PC-3 (cell line): ENCODE results near the gene TNXB. TPM values are rescaled to one million over a fixed set of nuclear protein-coding genes. Genes with fewer than 3 reads are reported as not detected.
A peak's percentile ranks its signal among the peaks of the same experiment; 100 is the strongest.

Experiments used
- ATAC-seq: fragments of 200-7000 bp; cut with Tn5 transposase; 2 replicates; pipeline ENCODE4 v1.9.1; 2020; ENCODE audit warnings: mild to moderate bottlenecking, moderate library complexity
- BruUV-seq: library from RNA; stranded (reverse); fragments of 400-500 nt; replicated peaks from 2 replicates; lab custom pipeline; 2021; lab: Mats Ljungman, UMichigan
- CTCF ChIA-PET: fragments of 300-600 bp; sonication (Branson Sonifier 250); formaldehyde crosslinking; loops from one replicate; lab custom pipeline; 2022; ENCODE audit warnings: antibody characterized with exemption; lab: Charles Lee
- POLR2A ChIA-PET: fragments of 300-600 bp; sonication (Branson Sonifier 250); formaldehyde crosslinking; loops from one replicate; lab custom pipeline; 2022; ENCODE audit warnings: antibody characterized with exemption; ENCODE audit not compliant: unreplicated experiment; lab: Charles Lee
- DNase-seq: peaks from one replicate; pipeline ENCODE4 v3.0.0-alpha.2; 2015
- H2AFZ ChIP-seq: fragments of 300-600 bp; sonication (generic); 2 replicates; pipeline ENCODE4 v1.6.0; 2016; ENCODE audit warnings: antibody characterized with exemption, low read length
- H3F3A ChIP-seq: fragments of 300-600 bp; sonication (generic); one replicate; pipeline ENCODE4 v1.6.0; 2017; ENCODE audit warnings: antibody characterized with exemption, low read length, control low read depth, mild to moderate bottlenecking; ENCODE audit not compliant: unreplicated experiment
- H3K27ac ChIP-seq: fragments of 300-600 bp; sonication (generic); 2 replicates; pipeline ENCODE4 v1.5.1; 2016; ENCODE audit warnings: mild to moderate bottlenecking, low read length
- H3K27me3 ChIP-seq: fragments of 300-600 bp; sonication (generic); 2 replicates; pipeline ENCODE4 v1.6.1; 2016; ENCODE audit warnings: low read length, mixed read lengths
- H3K36me3 ChIP-seq: fragments of 300-600 bp; sonication (generic); 2 replicates; pipeline ENCODE4 v1.6.1; 2016; ENCODE audit warnings: low read depth, mixed run types, low read length, mixed read lengths
- H3K4me1 ChIP-seq: fragments of 300-600 bp; sonication (generic); 2 replicates; pipeline ENCODE4 v1.5.1; 2016; ENCODE audit warnings: low read length; ENCODE audit not compliant: insufficient read depth
- H3K4me2 ChIP-seq: fragments of 300-600 bp; sonication (generic); 2 replicates; pipeline ENCODE4 v1.6.0; 2016; ENCODE audit warnings: low read length
- H3K4me3 ChIP-seq: fragments of 300-600 bp; sonication (generic); 2 replicates; pipeline ENCODE4 v1.5.1; 2016; ENCODE audit warnings: mild to moderate bottlenecking, low read length, mixed read lengths
- H3K79me2 ChIP-seq: fragments of 300-600 bp; sonication (generic); 2 replicates; pipeline ENCODE4 v1.6.1; 2017; ENCODE audit warnings: low read length, mixed read lengths
- H3K9ac ChIP-seq: fragments of 300-600 bp; sonication (generic); 2 replicates; pipeline ENCODE4 v1.6.0; 2016; ENCODE audit warnings: mild to moderate bottlenecking, low read length
- H3K9me2 ChIP-seq: fragments of 300-600 bp; sonication (generic); replicated peaks from 2 replicates; pipeline ENCODE4 v1.6.1; 2016; ENCODE audit warnings: mixed run types, low read length, mixed read lengths
- H3K9me3 ChIP-seq: fragments of 300-600 bp; sonication (generic); 2 replicates; pipeline ENCODE4 v1.6.1; 2016; ENCODE audit warnings: low read length, mixed read lengths
- H4K20me1 ChIP-seq: fragments of 300-600 bp; sonication (generic); 2 replicates; pipeline ENCODE4 v1.6.1; 2016; ENCODE audit warnings: low read length, mixed read lengths
- CTCF ChIP-seq: fragments of 300-600 bp; sonication (generic); conservative IDR thresholded peaks from 2 replicates; pipeline ENCODE4 v1.5.1; 2017; ENCODE audit warnings: antibody characterized with exemption, low read depth, mild to moderate bottlenecking, low read length
- EZH2 ChIP-seq: fragments of 300-600 bp; sonication (generic); IDR thresholded peaks from one replicate; pipeline ENCODE4 v1.6.1; 2017; ENCODE audit warnings: antibody characterized with exemption, mild to moderate bottlenecking, low read length; ENCODE audit not compliant: unreplicated experiment
- EZH2phosphoT487 ChIP-seq: fragments of 300-600 bp; sonication (generic); IDR thresholded peaks from 2 replicates; pipeline ENCODE4 v1.6.1; 2018; ENCODE audit warnings: mild to moderate bottlenecking, antibody characterized with exemption, low read length, borderline replicate concordance
- intact Hi-C: fragments of 100-400 bp; cut with micrococcal nuclease; formaldehyde crosslinking; loops from 2 replicates; pipeline ENCODE4 v1.9.0; 2023
- total RNA-seq: library from RNA; depleted of rRNA; stranded (reverse); fragments of >200 nt; gene quantifications from 2 replicates; pipeline ENCODE4 v1.2.3, GENCODE V29; 2014

TNXB gene
- total RNA-seq, 1 experiment from 2014 or later = 2.9 TPM

GRCh38 chr6:32108727-32109113 is 418 bp downstream of the TNXB start:
- ChIA-PET POLR2A (no interaction called here), CTCF (interaction anchor here (0.6 to 0.8 kb wide), 2 partner anchors 20 to 21 kb away, joined by 3 read pairs; no protein-coding TSS in a partner anchor)
- Histone ChIP-seq H3K4me3 (no peak overlapping the region), H3K36me3 (no peaks in the 10 kb centered on the region), H3F3A (no peaks in the 10 kb centered on the region), H3K4me1 (peaks cover 30% of the 10 kb centered on the region), H2AFZ (no peak overlapping the region), H3K9me2 (no peaks in the 10 kb centered on the region), H3K4me2 (peak overlapping the region; percentile 62), H3K9ac (no peak overlapping the region), H3K27ac (no peak overlapping the region), H3K79me2 (no peaks in the 10 kb centered on the region), H4K20me1 (no peaks in the 10 kb centered on the region), H3K9me3 (no peaks in the 10 kb centered on the region), H3K27me3 (no peaks in the 10 kb centered on the region)
- TF ChIP-seq EZH2 = no peak
- no peak for TF ChIP-seq CTCF
- TF ChIP-seq EZH2phosphoT487 = no peak
- TSS peak; percentile 38 for BruUV-seq
- DNase-seq = no peak
- ATAC-seq = peak; percentile 7
- intact Hi-C loops = no loop called here

- H3F3A ChIP-seq = no peaks in the 10 kb centered on the region
- no peaks in the 10 kb centered on the region for H3K79me2 ChIP-seq
- no peaks in the 10 kb centered on the region for H4K20me1 ChIP-seq
- peak; percentile 58 for DNase-seq
- H3K9me2 ChIP-seq = no peaks in the 10 kb centered on the region
- H3K9ac ChIP-seq = no peak overlapping the region
- peak; percentile 75 for ATAC-seq
- no peak for TF ChIP-seq CTCF
- no peak for TF ChIP-seq EZH2
- TF ChIP-seq EZH2phosphoT487 = no peak
- H3K4me1 ChIP-seq = peaks cover 25% of the 10 kb centered on the region
- no TSS peak for BruUV-seq
- CTCF ChIA-PET = no interaction called here
- H3K27me3 ChIP-seq = no peaks in the 10 kb centered on the region
- H3K36me3 ChIP-seq = no peaks in the 10 kb centered on the region
- POLR2A ChIA-PET = interaction anchor here (0.6 kb wide), 1 partner anchor 211 kb away, joined by 19 read pairs; the partner anchor contains the start of gene EHMT2
- H2AFZ ChIP-seq = no peak overlapping the region
- intact Hi-C loops = no loop called here
- peak overlapping the region; percentile 62 for H3K4me2 ChIP-seq
- no peak overlapping the region for H3K27ac ChIP-seq
- H3K4me3 ChIP-seq = no peak overlapping the region; the same call in 1 of the 2 replicates
- H3K9me3 ChIP-seq = no peaks in the 10 kb centered on the region
Observed at GRCh38 chr6:32108094-32108627, 977 bp downstream of the TNXB start.

- Histone ChIP-seq H3K27ac (no peak overlapping the region), H3K9me2 (no peaks in the 10 kb centered on the region), H3K4me2 (peak overlapping the region; percentile 62; the same call in 1 of the 2 replicates), H4K20me1 (no peaks in the 10 kb centered on the region), H3K9me3 (no peaks in the 10 kb centered on the region), H3K36me3 (no peaks in the 10 kb centered on the region), H2AFZ (no peak overlapping the region), H3K4me3 (no peak overlapping the region), H3F3A (no peaks in the 10 kb centered on the region), H3K4me1 (peaks cover 25% of the 10 kb centered on the region), H3K9ac (no peak overlapping the region), H3K27me3 (no peaks in the 10 kb centered on the region), H3K79me2 (no peaks in the 10 kb centered on the region)
- intact Hi-C loops = no loop called here
- TF ChIP-seq EZH2 (no peak), EZH2phosphoT487 (no peak), CTCF (no peak)
- ChIA-PET POLR2A (interaction anchor here (0.6 kb wide), 1 partner anchor 210 kb away, joined by 19 read pairs; the partner anchor contains the start of gene EHMT2), CTCF (no interaction called here)
- no TSS peak for BruUV-seq
- ATAC-seq (peak; percentile 33), DNase-seq (peak; percentile 54)
Observed at GRCh38 chr6:32107406-32107805, 1.7 kb downstream of the TNXB start.
